Measurements from ENCODE around the gene VWA8.

- TF ChIP-seq HOXD13 (CRISPR knock-in tag; IDR thresholded peaks at IDR 0.05; ENCODE audit: borderline replicate concordance) = no peak
- no peak for TF ChIP-seq CTCF (tag by site-specific recombination; IDR thresholded peaks at IDR 0.05)
- no peak for TF ChIP-seq ZFP69B (tag by site-specific recombination; IDR thresholded peaks at IDR 0.05)
- no peak for TF ChIP-seq ZNF114 (tag by site-specific recombination; IDR thresholded peaks at IDR 0.05)
- TF ChIP-seq ZNF10 (tag by site-specific recombination; IDR thresholded peaks at IDR 0.05) = no peak
- TF ChIP-seq ZNF416 (tag by site-specific recombination; IDR thresholded peaks at IDR 0.05) = no peak
- TF ChIP-seq ZNF280C (tag by site-specific recombination; IDR thresholded peaks at IDR 0.05) = no peak
Observed at GRCh38 chr13:41548031-41548430, 412.9 kb downstream of the VWA8 start.
